OCI-M2 (cell line): ENCODE results near the gene EPB41L5.
"Not testable (repeated sequence)": the region's sequence is repeated elsewhere in the genome, so short reads cannot be mapped to it uniquely, and the experiment has no call there.

Experiments
- DNase-seq: peaks from one replicate; lab custom pipeline; 2025; ENCODE audit not compliant: unreplicated experiment; lab: John Stamatoyannopoulos, UW

The EPB41L5 gene

DNA sequence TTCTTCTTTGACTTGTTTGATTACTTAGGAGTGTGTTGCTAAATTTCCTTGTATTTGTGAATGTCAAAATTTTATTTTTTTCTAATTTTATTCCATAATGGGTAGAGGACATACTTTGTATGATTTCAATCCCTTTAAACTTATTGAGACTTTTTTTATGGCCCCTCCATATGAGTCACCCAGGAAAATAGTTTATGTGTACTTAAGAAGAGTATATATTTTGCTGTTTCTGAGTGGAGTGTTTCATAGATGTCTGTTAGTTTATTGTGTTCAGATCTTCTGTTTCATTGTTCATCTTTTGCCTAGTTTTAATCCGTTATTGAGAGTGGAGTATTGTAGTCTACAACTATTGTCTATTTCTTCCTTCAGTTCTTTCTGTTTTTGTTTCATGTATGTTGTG lies 81.9 kb downstream of the EPB41L5 start:
- DNase-seq = no peak

DNA sequence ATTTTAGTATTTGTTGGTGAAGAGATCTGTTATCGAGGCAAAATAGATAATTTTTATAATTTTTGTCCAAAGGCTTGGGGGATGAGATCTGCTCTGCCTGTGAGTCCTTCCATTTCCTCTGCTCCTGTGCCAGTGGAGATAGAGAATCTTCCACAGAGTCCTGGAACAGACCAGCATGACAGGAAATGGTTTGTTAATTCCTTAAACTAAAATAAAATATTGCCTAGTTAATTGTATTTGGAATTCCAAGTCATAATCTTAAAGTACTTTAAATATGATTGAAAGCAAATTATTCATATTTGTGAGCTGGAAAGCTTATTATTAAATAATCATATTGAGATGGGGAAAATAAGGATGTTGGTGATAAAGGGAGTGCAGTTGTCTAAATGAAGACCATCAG lies 87.8 kb downstream of the EPB41L5 start:
- DNase-seq = no peak

DNA sequence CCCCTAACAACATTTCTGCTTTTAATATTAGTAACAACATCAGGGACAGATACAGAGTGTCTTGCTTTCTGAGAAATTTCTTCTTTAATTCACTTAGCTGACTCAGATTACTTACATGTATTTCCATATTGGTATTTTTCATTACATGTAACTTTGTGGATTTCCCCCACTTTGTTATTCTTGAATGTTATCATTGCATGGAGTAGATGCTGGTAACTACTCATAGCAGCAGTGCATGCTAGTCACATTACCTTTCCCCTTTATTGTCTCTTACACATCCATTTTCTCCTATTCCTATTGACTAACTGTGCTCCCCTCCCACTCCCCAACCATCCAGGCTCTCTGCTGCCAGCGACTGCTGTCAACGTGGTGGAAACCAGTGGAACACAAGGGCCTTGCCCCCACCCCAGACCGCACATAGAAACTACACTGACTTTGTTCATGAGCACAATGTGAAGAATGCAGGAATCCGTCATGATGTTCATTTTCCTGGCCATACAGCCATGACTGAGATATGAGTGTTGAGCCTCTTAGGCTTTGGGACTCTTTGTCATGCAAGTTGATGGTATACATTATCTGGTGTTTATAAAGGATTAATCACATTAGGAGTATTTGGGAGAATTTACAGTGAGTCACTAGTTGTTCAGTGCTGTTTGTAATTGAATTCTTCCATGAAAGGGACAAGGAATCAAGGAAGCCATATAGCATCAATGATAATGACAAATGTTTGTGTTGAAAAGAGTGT lies 91.0 kb downstream of the EPB41L5 start:
- no peak for DNase-seq

DNA sequence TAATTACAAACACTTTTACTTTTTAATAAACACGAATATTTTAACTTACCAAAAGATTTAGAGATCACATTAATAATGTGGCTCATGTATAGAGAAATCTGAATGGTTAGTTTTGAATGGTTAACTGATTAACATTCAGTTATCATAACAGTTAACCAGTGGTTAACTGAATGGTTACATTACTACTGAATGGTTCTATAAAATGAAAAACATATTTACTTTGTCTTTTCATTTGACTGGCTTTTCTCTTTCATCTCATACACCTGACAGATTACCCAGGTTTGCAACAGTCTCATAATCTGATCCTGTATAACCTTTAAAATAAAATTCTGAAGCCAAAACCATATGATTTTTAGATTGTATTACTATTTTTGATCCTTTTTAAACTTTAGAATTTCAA lies 91.9 kb downstream of the EPB41L5 start:
- DNase-seq = no peak

DNA sequence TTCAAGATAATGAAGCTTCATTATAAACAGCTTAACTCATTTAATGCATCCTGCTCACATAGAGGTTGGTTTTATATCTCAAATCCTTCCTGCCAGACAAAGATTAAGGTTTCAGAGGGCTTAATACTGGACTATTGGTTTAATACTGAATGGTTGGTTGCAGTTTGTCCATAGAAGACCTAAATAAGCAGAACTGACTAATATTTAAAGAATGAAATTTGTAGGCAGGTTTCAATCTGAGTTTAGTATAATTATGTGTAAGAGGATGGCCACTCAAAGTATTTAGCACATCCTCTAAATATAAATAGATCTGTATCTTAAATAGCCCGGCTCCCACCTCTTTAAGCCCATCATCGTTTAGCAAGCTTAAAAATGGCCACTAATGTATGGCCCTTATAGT lies 92.5 kb downstream of the EPB41L5 start:
- DNase-seq = no peak

DNA sequence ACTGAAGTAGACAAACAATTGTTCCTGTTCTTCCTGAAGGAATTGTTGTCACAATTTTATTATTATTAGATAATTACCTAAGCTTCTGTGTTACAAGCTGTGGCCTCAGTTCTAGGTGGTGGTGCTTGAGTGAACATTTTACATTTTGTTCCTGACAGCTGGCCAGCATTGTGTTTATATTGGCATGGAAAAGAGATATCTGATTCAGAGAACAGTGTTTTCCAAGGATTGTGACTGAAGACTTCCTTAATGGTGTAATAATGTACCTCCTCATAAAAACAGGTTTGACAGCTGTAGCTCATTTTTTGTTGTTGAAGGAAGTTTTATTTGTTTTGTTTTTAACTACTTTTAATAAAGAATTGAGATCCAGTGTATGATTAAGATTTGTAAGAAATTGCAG lies 95.2 kb downstream of the EPB41L5 start:
- no peak for DNase-seq

DNA sequence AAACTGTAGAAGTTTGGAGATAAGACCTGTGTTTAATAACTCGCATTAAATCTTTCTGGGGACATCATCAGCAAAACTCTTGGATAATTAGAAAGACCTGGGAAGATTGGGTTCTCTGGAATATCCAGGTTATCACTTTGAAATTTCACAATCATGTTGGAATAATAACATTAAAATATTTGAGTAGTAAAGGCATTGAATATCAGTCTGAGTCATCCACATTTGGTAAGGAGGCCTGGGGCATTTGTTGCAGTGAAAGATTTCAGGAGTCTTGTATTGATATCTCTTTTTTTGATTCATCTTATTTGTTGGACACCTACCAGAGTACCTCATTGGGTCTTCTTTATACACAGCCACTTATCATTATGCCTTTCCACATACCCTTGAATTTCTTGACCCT lies 95.9 kb downstream of the EPB41L5 start:
- DNase-seq = no peak

DNA sequence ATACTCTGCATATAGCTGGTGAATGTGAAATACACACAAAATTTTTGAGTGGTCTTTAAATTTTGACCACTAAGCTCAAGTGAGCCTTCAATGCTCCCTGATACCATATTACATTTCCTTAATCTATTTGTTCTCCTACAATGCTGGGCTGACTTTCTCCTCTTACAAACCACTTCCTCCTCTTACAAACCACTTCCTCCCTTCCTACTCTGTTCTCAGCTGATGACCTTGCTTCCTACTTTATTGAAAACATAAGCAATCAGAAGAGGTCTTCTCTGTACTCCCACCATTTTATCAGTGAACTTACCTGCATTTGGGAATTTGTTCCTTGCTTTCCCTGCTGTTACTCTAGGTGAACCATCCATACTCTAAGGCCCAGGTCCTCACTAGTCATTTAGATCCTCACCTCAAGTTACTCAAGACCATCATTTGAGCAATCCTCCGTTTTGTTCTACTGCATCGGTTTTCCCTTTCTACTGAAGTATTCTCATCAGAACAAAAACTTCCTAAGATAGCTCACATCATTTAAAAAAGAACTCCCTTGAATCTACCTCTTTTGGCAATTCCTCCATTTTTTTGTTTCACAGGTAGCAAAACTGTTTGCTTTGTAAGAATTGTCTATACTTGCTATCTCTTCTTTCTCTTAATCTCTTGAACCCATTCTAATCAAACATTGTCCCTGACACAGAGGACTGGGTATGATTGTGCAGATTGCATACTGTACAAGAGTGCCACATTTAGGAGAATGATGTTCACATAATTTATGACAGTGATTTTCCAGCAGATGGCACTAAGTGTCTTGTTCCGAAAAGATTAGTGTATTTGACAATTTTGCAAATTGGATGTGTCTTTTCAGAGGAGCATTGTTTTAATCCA lies 96.5 kb downstream of the EPB41L5 start:
- DNase-seq = no peak

DNA sequence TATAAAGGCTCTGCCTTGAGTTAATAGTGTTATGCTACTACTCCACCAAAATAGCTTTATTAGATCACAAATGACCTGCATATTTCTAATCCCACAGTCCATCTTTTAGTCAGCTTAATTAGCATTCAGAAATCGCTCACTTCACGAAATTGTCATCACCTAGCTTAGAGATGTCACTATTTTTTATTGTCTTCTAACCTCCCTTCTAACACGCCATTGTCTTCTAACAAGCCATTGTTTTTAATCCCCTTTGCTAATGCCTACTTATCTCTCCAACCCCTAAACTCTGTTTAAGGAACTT lies 97.1 kb downstream of the EPB41L5 start:
- DNase-seq = no peak

DNA sequence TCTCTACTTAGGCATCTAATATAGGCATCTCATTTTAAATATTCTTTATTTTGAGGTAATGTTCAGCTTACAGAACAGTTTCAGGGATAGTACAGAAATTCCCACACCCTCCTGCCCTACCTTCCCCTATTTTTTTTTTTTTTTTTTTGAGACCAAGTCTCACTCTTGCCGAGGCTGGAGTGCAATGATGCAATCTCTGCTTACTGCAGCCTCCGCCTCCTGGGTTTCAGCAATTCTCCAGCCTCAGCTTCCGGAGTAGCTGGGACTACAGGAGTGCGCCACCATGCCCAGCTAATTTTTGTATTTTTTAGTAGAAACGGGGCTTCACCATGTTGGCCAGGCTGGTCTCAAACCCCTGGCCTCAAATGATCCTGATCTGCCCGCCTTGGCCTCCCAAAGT lies 97.6 kb downstream of the EPB41L5 start:
- no peak for DNase-seq

DNA sequence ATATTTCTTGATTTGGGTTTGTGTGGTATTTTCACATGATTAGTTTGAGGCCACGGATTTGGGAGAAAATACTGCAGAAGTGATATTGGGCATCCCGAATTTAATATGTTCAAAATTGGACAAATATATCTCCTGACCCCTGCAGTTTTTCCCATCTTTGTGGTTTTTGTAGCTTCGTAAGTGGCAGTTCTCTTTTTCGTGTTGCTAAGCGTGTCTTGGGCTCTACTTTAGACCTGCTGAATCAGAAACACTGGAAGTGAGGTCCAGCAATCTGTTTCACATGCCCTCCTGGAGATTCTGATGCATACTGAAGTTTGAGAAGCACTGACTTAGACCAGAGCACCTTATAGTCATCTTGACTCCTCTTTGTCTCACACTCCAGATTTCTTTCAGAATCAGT lies 98.3 kb downstream of the EPB41L5 start:
- no peak for DNase-seq

DNA sequence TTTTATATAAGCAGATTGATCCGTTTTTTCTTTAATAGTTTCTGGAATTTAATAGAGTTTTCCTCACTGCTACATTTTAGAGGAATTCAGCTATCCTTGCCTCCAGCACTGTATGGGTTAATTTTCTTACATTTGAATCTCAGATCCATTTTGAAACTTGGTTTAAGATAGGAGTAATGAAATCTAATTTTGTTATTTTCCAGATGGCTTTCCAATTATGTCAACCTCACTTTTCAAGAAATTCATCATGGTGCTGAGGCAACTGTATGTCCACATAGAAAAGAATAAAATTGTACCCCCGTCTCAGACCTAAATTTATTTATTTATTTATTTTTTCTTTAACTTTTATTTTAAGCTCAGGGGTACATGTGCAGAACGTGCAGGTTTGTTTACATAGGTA lies 105.1 kb downstream of the EPB41L5 start:
- DNase-seq = no peak

DNA sequence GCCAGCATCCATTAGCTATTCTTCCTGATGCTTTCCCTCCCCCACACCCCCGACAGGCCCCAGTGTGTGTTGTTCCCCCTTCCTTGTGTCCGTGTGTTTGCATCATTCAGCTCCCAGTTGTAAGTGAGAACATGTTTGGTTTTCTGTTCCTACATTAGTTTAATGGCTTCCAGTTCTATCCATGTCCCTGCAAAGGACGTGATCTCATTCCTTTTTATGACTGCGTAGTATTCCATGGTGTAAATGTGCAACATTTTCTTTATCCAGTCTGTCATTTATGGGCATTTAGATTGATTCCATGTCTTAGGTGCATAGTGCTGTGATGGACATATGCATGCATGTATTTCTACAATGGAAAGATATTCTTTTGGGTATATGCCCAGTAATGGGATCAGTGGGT lies 105.6 kb downstream of the EPB41L5 start:
- no peak for DNase-seq

DNA sequence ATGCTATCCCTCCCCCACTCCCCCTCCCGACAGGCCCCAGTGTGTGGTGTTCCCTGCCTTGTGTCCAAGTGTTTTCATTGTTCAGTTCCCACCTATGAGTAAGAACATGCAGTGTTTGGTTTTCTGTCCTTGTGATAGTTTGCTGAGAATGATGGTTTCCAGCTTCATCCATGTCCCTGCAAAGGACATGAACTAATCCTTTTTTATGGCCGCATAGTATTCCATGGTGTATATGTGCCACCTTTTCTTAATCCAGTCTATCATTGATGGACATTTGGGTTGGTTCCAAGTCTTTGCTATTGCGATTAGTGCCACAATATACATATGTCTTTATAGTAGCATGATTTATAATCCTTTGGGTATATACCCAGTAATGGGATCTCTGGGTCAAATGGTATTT lies 108.5 kb downstream of the EPB41L5 start:
- not testable (repeated sequence) for DNase-seq

DNA sequence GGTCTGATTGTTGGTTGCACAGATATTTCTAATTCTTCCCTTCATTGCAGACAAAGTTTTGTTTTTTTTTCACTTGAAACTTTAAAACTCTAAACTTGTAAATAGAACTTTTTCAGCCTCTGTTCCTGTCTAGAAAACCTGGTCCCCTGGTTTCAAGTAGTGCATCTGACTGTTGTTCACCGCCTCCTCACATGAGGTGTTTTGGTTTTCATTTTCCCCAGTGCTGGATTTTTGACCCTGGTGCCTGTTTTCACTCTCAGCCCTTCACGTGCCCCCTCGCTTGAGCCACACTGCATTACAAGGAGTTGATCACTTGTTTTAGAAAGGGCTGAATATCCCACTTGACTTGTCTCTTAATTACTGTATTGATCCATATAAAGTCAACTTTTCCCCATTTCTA lies 110.2 kb downstream of the EPB41L5 start:
- DNase-seq = no peak

DNA sequence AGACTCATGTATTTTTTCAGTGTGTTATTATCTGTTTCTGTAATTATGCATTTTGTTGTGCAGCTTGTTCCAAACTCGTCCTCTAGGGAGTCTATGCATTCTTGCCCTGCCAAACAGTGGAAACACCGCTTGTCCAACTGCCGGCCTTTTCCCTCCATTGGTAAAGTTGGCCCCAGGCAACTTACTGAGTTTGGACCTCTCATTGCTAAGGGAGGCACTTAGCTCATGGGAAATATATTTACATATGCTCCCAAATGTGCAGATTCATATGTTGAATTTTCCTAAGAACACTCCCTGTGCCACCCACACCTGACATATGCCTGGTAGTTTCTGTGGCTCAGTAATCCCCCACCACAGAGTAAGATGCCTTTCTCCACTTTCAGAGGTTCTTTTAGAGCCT lies 112.3 kb downstream of the EPB41L5 start:
- no peak for DNase-seq

DNA sequence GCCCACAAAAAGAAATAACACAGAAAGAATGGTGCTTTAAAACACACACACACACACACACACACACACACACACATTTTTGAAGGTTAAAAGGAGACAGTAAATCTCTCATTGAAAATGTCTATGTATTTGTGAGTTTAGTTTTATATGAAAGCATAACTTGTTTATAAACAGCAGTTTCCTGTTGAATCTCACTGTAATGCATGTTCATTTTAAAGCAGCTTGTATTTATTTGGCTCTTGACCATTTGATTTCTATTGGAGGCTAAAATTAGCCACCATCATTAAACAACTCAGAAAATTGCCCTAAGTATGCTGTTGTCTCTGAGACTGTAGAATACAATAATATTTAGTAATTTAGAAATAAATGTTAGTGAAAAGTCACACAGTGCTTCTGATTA lies 115.3 kb downstream of the EPB41L5 start:
- DNase-seq = no peak

DNA sequence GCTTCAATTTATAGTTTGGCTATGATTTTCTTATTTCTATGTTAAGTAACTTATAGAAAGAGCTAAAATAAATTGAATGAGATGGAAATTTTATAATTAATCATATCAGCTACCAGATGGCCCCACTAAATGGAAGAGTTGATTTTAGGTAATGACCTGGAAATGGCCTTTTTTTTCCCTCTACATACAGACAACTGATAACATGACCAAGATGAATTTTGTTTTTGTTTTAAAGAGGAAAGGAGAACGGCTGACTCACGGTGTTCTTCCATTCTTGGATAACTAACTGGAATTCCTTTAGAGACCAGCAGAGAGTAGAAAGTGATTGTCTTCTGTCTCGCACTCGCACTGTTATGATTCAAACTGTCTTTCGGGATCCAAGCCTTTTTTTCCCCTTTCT lies 119.3 kb downstream of the EPB41L5 start:
- no peak for DNase-seq

DNA sequence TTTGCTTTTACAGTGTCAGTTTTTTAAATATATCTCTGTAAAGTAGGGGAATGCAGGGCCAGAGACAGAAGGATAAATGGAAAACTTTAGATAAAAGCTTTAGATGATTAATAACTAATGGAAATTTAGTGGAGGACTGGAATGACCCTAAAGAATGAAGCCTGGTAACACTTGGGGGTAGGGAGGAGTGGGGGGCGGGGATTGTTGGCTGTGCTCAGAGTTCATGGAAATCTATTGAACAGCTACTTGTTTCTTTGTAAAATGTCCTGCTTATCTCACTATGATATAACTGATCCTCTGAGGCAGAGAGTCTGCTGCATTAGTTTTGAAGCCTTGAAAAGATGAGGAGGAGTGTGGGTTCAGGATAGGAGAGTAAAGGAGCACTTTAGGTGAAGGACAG lies 119.8 kb downstream of the EPB41L5 start:
- no peak for DNase-seq

DNA sequence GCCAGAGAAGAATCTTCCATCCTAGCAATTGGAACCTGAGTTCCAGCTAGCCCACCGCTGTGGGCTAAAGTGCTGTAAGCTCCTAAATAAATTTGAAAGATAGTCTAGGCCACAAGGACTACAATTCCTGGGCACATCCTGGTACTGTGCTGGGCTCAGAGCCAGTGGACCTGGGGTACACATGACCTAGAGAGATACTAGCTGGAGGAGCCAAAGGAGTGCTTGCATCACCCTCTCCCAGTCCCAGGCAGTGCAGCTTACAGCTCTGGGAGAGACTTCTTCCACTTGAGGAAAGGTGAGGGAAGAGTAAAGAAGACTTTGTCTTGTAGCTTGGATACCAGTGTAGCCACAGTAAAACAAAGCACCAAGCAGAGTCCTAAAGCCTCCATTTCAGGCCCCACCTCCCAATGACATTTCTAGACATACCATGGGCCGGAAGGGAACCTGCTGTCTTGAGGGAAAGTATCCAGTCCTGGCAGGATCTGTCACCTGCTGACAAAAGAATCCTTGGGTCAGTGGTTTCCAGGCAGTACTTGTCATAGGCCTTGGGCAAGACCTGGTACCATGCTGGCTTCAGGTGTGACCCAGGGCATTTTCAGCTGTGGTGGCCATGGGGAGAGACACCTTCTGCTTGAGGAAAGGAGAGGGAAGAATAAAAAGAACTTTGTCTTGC lies 120.8 kb downstream of the EPB41L5 start:
- no peak for DNase-seq

DNA sequence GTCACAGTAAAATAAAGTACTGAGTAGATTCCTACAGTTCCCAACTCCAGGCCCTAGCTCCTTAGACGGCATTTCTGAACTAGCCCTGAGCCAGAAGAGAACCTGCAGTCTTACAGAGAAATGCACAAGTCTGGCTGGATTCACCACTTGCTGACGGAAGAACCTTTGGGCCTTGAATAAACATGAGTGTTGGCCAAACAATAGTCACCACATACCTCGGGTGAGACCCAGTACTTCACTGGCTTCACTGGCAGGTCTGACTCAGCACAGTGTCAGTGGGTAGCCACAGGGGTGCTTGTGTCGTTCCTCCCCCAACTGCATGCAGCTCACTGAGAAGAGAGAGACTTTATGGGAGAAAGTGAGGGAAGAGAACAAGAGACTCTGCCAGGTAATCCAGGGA lies 121.4 kb downstream of the EPB41L5 start:
- no peak for DNase-seq

DNA sequence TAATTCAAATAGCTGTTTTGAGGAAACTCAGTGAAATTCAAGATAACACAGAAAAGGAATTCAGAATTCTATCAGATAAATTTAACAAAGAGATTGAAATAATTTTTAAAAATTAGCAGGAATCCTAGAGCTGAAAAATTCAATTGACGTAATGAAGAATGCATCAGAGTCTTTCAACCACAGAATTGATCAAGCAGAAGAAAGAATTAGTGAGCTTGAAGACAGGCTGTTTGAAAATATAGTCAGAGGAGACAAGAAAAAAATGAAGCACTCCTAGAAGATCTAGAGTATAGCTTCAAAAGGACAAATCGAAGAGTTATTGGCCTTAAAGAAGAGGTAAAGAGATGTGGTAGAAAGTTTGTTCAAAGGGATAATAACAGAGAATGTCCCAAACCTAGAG lies 122.1 kb downstream of the EPB41L5 start:
- not testable (repeated sequence) for DNase-seq
